Neural cell (in vitro differentiated cells): ENCODE results near the gene NUPR2.

ENCODE experiments used
- CTCF ChIP-seq: fragments of 450-650 bp; IDR thresholded peaks from 2 replicates; pipeline ENCODE4 v1.5.1; 2014; ENCODE audit warnings: antibody characterized with exemption, mild to moderate bottlenecking, moderate library complexity; ENCODE audit not compliant: poor library complexity, severe bottlenecking
- EP300 ChIP-seq: fragments of 450-650 bp; conservative IDR thresholded peaks from 2 replicates; pipeline ENCODE4 v1.6.1; 2014; ENCODE audit warnings: antibody characterized with exemption, mild to moderate bottlenecking, moderate library complexity; ENCODE audit not compliant: poor library complexity, severe bottlenecking
- EZH2 ChIP-seq: fragments of 200-600, 300-800 bp; shearing (Covaris generic), sonication (generic); IDR thresholded peaks from 2 replicates; pipeline ENCODE4 v1.6.1; 2014; ENCODE audit warnings: antibody characterized with exemption, low read length, borderline replicate concordance, mild to moderate bottlenecking; ENCODE audit not compliant: insufficient read depth, poor library complexity, severe bottlenecking
- MXI1 ChIP-seq: fragments of 450-650 bp; conservative IDR thresholded peaks from 2 replicates; pipeline ENCODE4 v1.6.1; 2014; ENCODE audit warnings: antibody characterized with exemption, mild to moderate bottlenecking; ENCODE audit not compliant: poor library complexity, severe bottlenecking
- POLR2AphosphoS5 ChIP-seq: IDR thresholded peaks from 2 replicates; pipeline ENCODE4 v1.6.1; 2012
- RAD21 ChIP-seq: fragments of 450-650 bp; conservative IDR thresholded peaks from 2 replicates; pipeline ENCODE4 v1.6.1; 2014; ENCODE audit warnings: antibody characterized with exemption, mild to moderate bottlenecking, moderate library complexity
- REST ChIP-seq: IDR thresholded peaks from 2 replicates; pipeline ENCODE4 v1.6.1; 2012; ENCODE audit warnings: borderline replicate concordance
- SMC3 ChIP-seq: fragments of 450-650 bp; conservative IDR thresholded peaks from 2 replicates; pipeline ENCODE4 v1.6.1; 2014; ENCODE audit warnings: antibody characterized with exemption, mild to moderate bottlenecking, moderate library complexity; ENCODE audit not compliant: poor library complexity
- TAF1 ChIP-seq: IDR thresholded peaks from 2 replicates; pipeline ENCODE4 v1.6.1; 2012; ENCODE audit warnings: low read depth

DNA sequence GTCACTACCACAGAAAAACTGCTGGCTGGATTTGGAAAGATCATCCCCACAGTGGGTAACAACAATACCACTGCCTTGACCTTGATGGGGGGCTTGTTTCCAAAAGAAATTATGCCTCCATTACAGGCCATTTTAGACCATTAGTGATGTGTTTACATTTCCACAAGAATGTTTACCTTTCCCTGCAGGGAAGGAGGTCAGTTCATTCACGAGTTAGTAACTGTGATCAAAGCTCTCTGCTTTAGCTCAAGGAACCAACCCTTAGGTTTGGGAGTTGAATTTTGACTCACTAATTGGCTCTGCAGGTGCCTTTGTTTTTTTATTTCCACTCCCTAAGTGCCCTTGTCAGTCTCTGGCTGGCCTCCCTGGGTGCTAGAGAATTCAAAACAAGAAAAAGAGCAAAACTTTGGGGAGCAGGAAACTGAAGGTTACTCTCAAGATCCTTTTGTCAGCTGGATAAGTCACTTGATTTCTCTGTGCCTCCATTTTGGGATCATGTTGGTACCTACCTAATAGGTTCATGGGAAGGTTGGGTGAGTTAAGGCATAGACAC is 41.1 kb upstream of the NUPR2 start:
- no peak for TF ChIP-seq EZH2
- TF ChIP-seq REST, result no peak
- TF ChIP-seq CTCF, result no peak
- no peak for TF ChIP-seq RAD21
- no peak for TF ChIP-seq TAF1
- TF ChIP-seq POLR2AphosphoS5, result no peak
- TF ChIP-seq EP300, result no peak
- no peak for TF ChIP-seq SMC3
- TF ChIP-seq MXI1, result no peak
